Parathyroid adenoma (tissue), 2 donors: ENCODE results near the gene C14orf180.

Experiments
- H2AFZ ChIP-seq: fragments of 300-600 bp; sonication (generic); one replicate; pipeline ENCODE4 v1.7.0; 2017; ENCODE audit warnings: antibody characterized with exemption, mild to moderate bottlenecking
- H3K27ac ChIP-seq: fragments of 300-600 bp; sonication (generic); one replicate; pipeline ENCODE4 v1.7.0; 2017
- H3K27me3 ChIP-seq: fragments of 300-600 bp; sonication (generic); one replicate; pipeline ENCODE4 v1.7.0; 2017; ENCODE audit warnings: low read length; ENCODE audit not compliant: control insufficient read depth, insufficient read depth
- H3K36me3 ChIP-seq: fragments of 300-600 bp; sonication (generic); one replicate; pipeline ENCODE4 v1.7.0; 2017; ENCODE audit warnings: low read length; ENCODE audit not compliant: control insufficient read depth, insufficient read depth
- H3K4me1 ChIP-seq: fragments of 300-600 bp; sonication (generic); one replicate; pipeline ENCODE4 v1.7.0; 2017; ENCODE audit warnings: control low read depth
- H3K4me2 ChIP-seq: fragments of 300-600 bp; sonication (generic); one replicate; pipeline ENCODE4 v1.7.0; 2017; ENCODE audit warnings: low read length
- H3K4me3 ChIP-seq: fragments of 300-600 bp; sonication (generic); one replicate; pipeline ENCODE4 v1.7.0; 2017; ENCODE audit warnings: low read depth, low read length
- H3K79me2 ChIP-seq: fragments of 300-600 bp; sonication (generic); one replicate; pipeline ENCODE4 v1.7.0; 2017; ENCODE audit warnings: control low read depth
- H3K9ac ChIP-seq: fragments of 300-600 bp; sonication (generic); one replicate; pipeline ENCODE4 v1.7.0; 2017; ENCODE audit warnings: mild to moderate bottlenecking
- H3K9me3 ChIP-seq: fragments of 300-600 bp; sonication (generic); one replicate; pipeline ENCODE4 v1.7.0; 2017; ENCODE audit warnings: low read length; ENCODE audit not compliant: control insufficient read depth
- CTCF ChIP-seq: fragments of 300-600 bp; sonication (generic); IDR thresholded peaks from one replicate; pipeline ENCODE4 v1.7.0; 2017; ENCODE audit warnings: antibody characterized with exemption, mild to moderate bottlenecking
- donor health status: primary hyperparathyroidism.

C14orf180 gene

GRCh38 chr14:104553166-104554087 lies 26.1 kb upstream of the C14orf180 start:
- Histone ChIP-seq H3K9me3 (no peaks in the 10 kb centered on the region), H3K36me3 (no peaks in the 10 kb centered on the region), H3K9ac (no peak overlapping the region), H2AFZ (no peak overlapping the region), H3K27ac (no peak overlapping the region), H3K4me2 (no peak overlapping the region), H3K27me3 (no peaks in the 10 kb centered on the region), H3K4me3 (no peak overlapping the region), H3K79me2 (no peaks in the 10 kb centered on the region), H3K4me1 (no peaks in the 10 kb centered on the region)
- no peak for TF ChIP-seq CTCF

GRCh38 chr14:104554088-104554607 lies 25.4 kb upstream of the C14orf180 start:
- Histone ChIP-seq H3K9me3 (no peaks in the 10 kb centered on the region), H3K4me3 (no peak overlapping the region), H3K4me2 (no peak overlapping the region), H3K27me3 (no peaks in the 10 kb centered on the region), H3K79me2 (no peaks in the 10 kb centered on the region), H3K36me3 (no peaks in the 10 kb centered on the region), H3K27ac (no peak overlapping the region), H3K9ac (no peak overlapping the region), H3K4me1 (no peaks in the 10 kb centered on the region), H2AFZ (no peak overlapping the region)
- no peak for TF ChIP-seq CTCF

- Histone ChIP-seq H3K4me2 (no peak overlapping the region), H3K27me3 (no peaks in the 10 kb centered on the region), H2AFZ (no peak overlapping the region), H3K36me3 (no peaks in the 10 kb centered on the region), H3K4me3 (no peak overlapping the region), H3K4me1 (no peaks in the 10 kb centered on the region), H3K79me2 (no peaks in the 10 kb centered on the region), H3K9ac (no peak overlapping the region), H3K9me3 (no peaks in the 10 kb centered on the region), H3K27ac (no peak overlapping the region)
- no peak for TF ChIP-seq CTCF
Observed at GRCh38 chr14:104554608-104555429, 24.7 kb upstream of the C14orf180 start.

GRCh38 chr14:104555430-104556255 lies 23.9 kb upstream of the C14orf180 start:
- Histone ChIP-seq H3K4me3 (no peak overlapping the region), H3K36me3 (no peaks in the 10 kb centered on the region), H3K27me3 (no peaks in the 10 kb centered on the region), H3K9me3 (no peaks in the 10 kb centered on the region), H3K9ac (no peak overlapping the region), H3K4me1 (no peaks in the 10 kb centered on the region), H3K27ac (no peak overlapping the region), H3K4me2 (no peak overlapping the region), H2AFZ (no peak overlapping the region), H3K79me2 (no peaks in the 10 kb centered on the region)
- no peak for TF ChIP-seq CTCF
